H9 (cell line): ENCODE results near the gene LAMC1. TPM values are rescaled to one million over a fixed set of nuclear protein-coding genes. Genes with fewer than 3 reads are reported as not detected.

ENCODE experiments used
- DNase-seq: peaks from one replicate; pipeline ENCODE4 v3.0.0-alpha.2; 2017
- H2AFZ ChIP-seq: one replicate; pipeline ENCODE4 v1.6.1; 2013; ENCODE audit warnings: mild to moderate bottlenecking, low read length, control low read depth, moderate library complexity
- H2AK5ac ChIP-seq: 2 replicates; pipeline ENCODE4 v1.6.1; 2013; ENCODE audit warnings: low read length, control low read depth, mixed read lengths; ENCODE audit not compliant: insufficient read length
- H2BK120ac ChIP-seq: one replicate; pipeline ENCODE4 v1.6.1; 2013; ENCODE audit warnings: low read depth, mild to moderate bottlenecking, low read length, control low read depth, inconsistent platforms; ENCODE audit not compliant: poor library complexity, severe bottlenecking
- H2BK12ac ChIP-seq: 2 replicates; pipeline ENCODE4 v1.6.1; 2013; ENCODE audit warnings: low read length, control low read depth, mixed read lengths, low read depth; ENCODE audit not compliant: insufficient read length
- H2BK15ac ChIP-seq: 2 replicates; pipeline ENCODE4 v1.6.1; 2013; ENCODE audit warnings: low read depth, low read length, control low read depth
- H2BK20ac ChIP-seq: one replicate; pipeline ENCODE4 v1.6.1; 2013; ENCODE audit warnings: low read depth, mild to moderate bottlenecking, low read length, control low read depth, inconsistent platforms; ENCODE audit not compliant: poor library complexity, severe bottlenecking
- H2BK5ac ChIP-seq: 2 replicates; pipeline ENCODE4 v1.6.1; 2013; ENCODE audit warnings: low read length, control low read depth, mixed read lengths; ENCODE audit not compliant: insufficient read length
- H3K14ac ChIP-seq: 2 replicates; pipeline ENCODE4 v1.6.1; 2013; ENCODE audit warnings: low read length, control low read depth; ENCODE audit not compliant: insufficient read depth
- H3K18ac ChIP-seq: 2 replicates; pipeline ENCODE4 v1.6.1; 2013; ENCODE audit warnings: low read depth, mild to moderate bottlenecking, mixed read lengths, low read length, control low read depth; ENCODE audit not compliant: insufficient read length
- H3K23ac ChIP-seq: 2 replicates; pipeline ENCODE4 v1.6.1; 2013; ENCODE audit warnings: low read length, control low read depth, mixed read lengths, low read depth; ENCODE audit not compliant: insufficient read length
- H3K23me2 ChIP-seq: 2 replicates; pipeline ENCODE4 v1.6.1; 2013; ENCODE audit warnings: low read depth, mild to moderate bottlenecking, mixed read lengths, low read length, control low read depth; ENCODE audit not compliant: insufficient read length, poor library complexity, severe bottlenecking
- H3K27ac ChIP-seq: 2 replicates; pipeline ENCODE4 v1.5.1; 2013; ENCODE audit warnings: low read length, control low read depth, mixed read lengths, low read depth; ENCODE audit not compliant: insufficient read length
- H3K27me3 ChIP-seq: 2 replicates; pipeline ENCODE4 v1.6.1; 2013; ENCODE audit warnings: low read length, control low read depth, inconsistent platforms; ENCODE audit not compliant: insufficient read depth
- H3K4ac ChIP-seq: 2 replicates; pipeline ENCODE4 v1.6.1; 2013; ENCODE audit warnings: low read depth, mild to moderate bottlenecking, control low read depth, inconsistent platforms, low read length, moderate library complexity
- H3K4me1 ChIP-seq: 2 replicates; pipeline ENCODE4 v1.6.1; 2013; ENCODE audit warnings: low read length, control low read depth, inconsistent platforms; ENCODE audit not compliant: insufficient read depth
- H3K4me2 ChIP-seq: 2 replicates; pipeline ENCODE4 v1.6.1; 2013; ENCODE audit warnings: low read length, control low read depth, mixed read lengths; ENCODE audit not compliant: insufficient read length, insufficient read depth
- H3K56ac ChIP-seq: 2 replicates; pipeline ENCODE4 v1.6.1; 2013; ENCODE audit warnings: low read depth, mild to moderate bottlenecking, mixed read lengths, low read length, control low read depth; ENCODE audit not compliant: insufficient read length
- H3K79me1 ChIP-seq: 2 replicates; pipeline ENCODE4 v1.6.1; 2013; ENCODE audit warnings: low read depth, mild to moderate bottlenecking, moderate library complexity, low read length, control low read depth, inconsistent platforms; ENCODE audit not compliant: insufficient read depth, poor library complexity, severe bottlenecking
- H3K79me2 ChIP-seq: 2 replicates; pipeline ENCODE4 v1.6.1; 2013; ENCODE audit warnings: low read length, control low read depth, inconsistent platforms; ENCODE audit not compliant: insufficient read depth
- H3K9ac ChIP-seq: 2 replicates; pipeline ENCODE4 v1.6.1; 2013; ENCODE audit warnings: low read length, control low read depth, mixed read lengths; ENCODE audit not compliant: insufficient read length; ENCODE audit errors: extremely low read depth
- H3K9me3 ChIP-seq: one replicate; pipeline ENCODE4 v1.6.1; 2013; ENCODE audit warnings: low read depth, low read length, inconsistent platforms; ENCODE audit not compliant: control insufficient read depth
- H3T11ph ChIP-seq: one replicate; pipeline ENCODE4 v1.6.1; 2013; ENCODE audit warnings: mild to moderate bottlenecking, low read length, control low read depth, inconsistent platforms
- H4K20me1 ChIP-seq: one replicate; pipeline ENCODE4 v1.6.1; 2013; ENCODE audit not compliant: control insufficient read depth, insufficient read length, insufficient read depth
- H4K5ac ChIP-seq: 2 replicates; pipeline ENCODE4 v1.6.1; 2013; ENCODE audit warnings: low read depth, mild to moderate bottlenecking, mixed read lengths, low read length, control low read depth; ENCODE audit not compliant: insufficient read length
- H4K8ac ChIP-seq: replicated peaks from 2 replicates; pipeline ENCODE4 v1.6.1; 2013; ENCODE audit warnings: low read length, control low read depth, mixed read lengths, low read depth; ENCODE audit not compliant: insufficient read length
- H4K91ac ChIP-seq: 2 replicates; pipeline ENCODE4 v1.6.1; 2013; ENCODE audit warnings: low read depth, mild to moderate bottlenecking, moderate library complexity, mixed read lengths, low read length, control low read depth; ENCODE audit not compliant: insufficient read length
- H3K27ac Mint-ChIP-seq, 3 experiments: 2 replicates in 2 of 3; 3 replicates in 1 of 3; pipeline ENCODE4 v1.8.0; 2020 to 2021; ENCODE audit warnings: mixed read lengths in 3 of 3, mild to moderate bottlenecking in 1 of 3, moderate library complexity in 1 of 3
- H3K27me3 Mint-ChIP-seq: 2 replicates; pipeline ENCODE4 v1.8.0; 2021; ENCODE audit warnings: low read depth, mild to moderate bottlenecking, moderate library complexity, mixed read lengths
- H3K36me3 Mint-ChIP-seq, 3 experiments: 2 replicates in 2 of 3; 3 replicates in 1 of 3; pipeline ENCODE4 v1.8.0; 2020 to 2021; ENCODE audit warnings: low read depth in 3 of 3, mixed read lengths in 3 of 3; ENCODE audit not compliant: insufficient read depth in 1 of 3
- H3K4me1 Mint-ChIP-seq, 2 experiments: 2 replicates each; pipeline ENCODE4 v1.8.0; 2020; ENCODE audit warnings: mixed read lengths in 2 of 2
- H3K4me3 Mint-ChIP-seq, 2 experiments: 2 replicates in 1 of 2; 3 replicates in 1 of 2; pipeline ENCODE4 v1.8.0; 2020 to 2021; ENCODE audit warnings: mild to moderate bottlenecking in 2 of 2, mixed read lengths in 2 of 2, moderate library complexity in 1 of 2
- H3K9me3 Mint-ChIP-seq, 2 experiments: 2 replicates in 1 of 2; 3 replicates in 1 of 2; pipeline ENCODE4 v1.8.0; 2020; ENCODE audit warnings: mild to moderate bottlenecking in 2 of 2, mixed read lengths in 2 of 2, moderate library complexity in 1 of 2
- CTCF ChIP-seq: fragments of 200-600 bp; sonication (generic); conservative IDR thresholded peaks from 3 replicates; pipeline ENCODE4 v1.8.0; 2021; ENCODE audit warnings: antibody characterized with exemption, mild to moderate bottlenecking
- WGBS: extraction: QIAGEN DNeasy Blood & Tissue Kit; methylation state at CpG from one replicate; pipeline ENCODE4 v1.1.7; 2013; ENCODE audit warnings: missing lambda C conversion rate, low lambda C conversion rate, mixed read lengths; ENCODE audit not compliant: insufficient read length; ENCODE audit errors: extremely low coverage; 5-methylcytosine and 5-hydroxymethylcytosine counted together
- total RNA-seq: library from RNA; stranded (reverse); gene quantifications from 2 replicates; pipeline ENCODE4 v1.2.1, GENCODE V29; 2021

LAMC1 gene
- total RNA-seq, 1 experiment from 2014 or later, result 96.2 TPM

GRCh38 chr1:183069562-183070216 lies 46.5 kb downstream of the LAMC1 start:
- H3K23me2 ChIP-seq, result no peaks in the 10 kb centered on the region
- WGBS, result no CpG with 5 or more reads among the region's 4 CpGs
- H3K23ac ChIP-seq, result no peak overlapping the region
- no peak overlapping the region for H2AFZ ChIP-seq
- no peak overlapping the region for H3K4me2 ChIP-seq
- no peaks in the 10 kb centered on the region for H4K20me1 ChIP-seq
- H2BK15ac ChIP-seq, result no peak overlapping the region
- H3K18ac ChIP-seq, result no peak overlapping the region
- no peak overlapping the region for H2BK12ac ChIP-seq
- peak overlapping the region in 2 of 3 experiments; percentile 42 to 67; a peak in 2 of 7 replicates for H3K27ac Mint-ChIP-seq
- no peak overlapping the region for H2BK20ac ChIP-seq
- H3T11ph ChIP-seq, result no peak overlapping the region
- no peak overlapping the region for H3K56ac ChIP-seq
- no peak overlapping the region for H3K4ac ChIP-seq
- H3K4me1 Mint-ChIP-seq, result peaks cover 10 to 18% of the 10 kb centered on the region in 2 experiments
- no peak overlapping the region for H4K8ac ChIP-seq
- H4K91ac ChIP-seq, result peak overlapping the region; percentile 26
- peaks cover 5% of the 10 kb centered on the region; the same call in 1 of the 2 replicates for H3K79me2 ChIP-seq
- no peak overlapping the region for H3K27ac ChIP-seq
- peaks cover 8 to 12% (median 10%) of the 10 kb centered on the region in 3 experiments for H3K36me3 Mint-ChIP-seq
- H3K9ac ChIP-seq, result no peak overlapping the region
- peaks cover 10 to 11% of the 10 kb centered on the region in 2 experiments for H3K9me3 Mint-ChIP-seq
- H2BK120ac ChIP-seq, result no peak overlapping the region
- no peak overlapping the region for H2AK5ac ChIP-seq
- no peaks in the 10 kb centered on the region for H3K27me3 Mint-ChIP-seq
- H3K27me3 ChIP-seq, result no peaks in the 10 kb centered on the region
- no peak overlapping the region for H2BK5ac ChIP-seq
- no peak for TF ChIP-seq CTCF
- H3K79me1 ChIP-seq, result peaks cover 2% of the 10 kb centered on the region
- DNase-seq, result no peak
- no peak overlapping the region for H3K4me3 Mint-ChIP-seq
- no peak overlapping the region for H4K5ac ChIP-seq
- H3K14ac ChIP-seq, result no peak overlapping the region; the same call in 1 of the 2 replicates
- peaks cover 5% of the 10 kb centered on the region; the same call in 1 of the 2 replicates for H3K4me1 ChIP-seq
- H3K9me3 ChIP-seq, result no peaks in the 10 kb centered on the region
